H1 (cell line): Measurements from ENCODE around the gene ADIPOR2. TPM values are rescaled to one million over a fixed set of nuclear protein-coding genes. Genes with fewer than 3 reads are reported as not detected.

Source experiments
- CHD2 ChIP-seq: IDR thresholded peaks from 2 replicates; pipeline ENCODE4 v1.6.1; 2012; ENCODE audit warnings: low read length, improper control_type of control experiment
- CTCF ChIP-seq, 3 experiments: IDR thresholded peaks; 1 replicate in 2 of 3; 2 replicates in 1 of 3; pipeline versions ENCODE4 v1.5.1 to v1.6.1; 2011; ENCODE audit warnings: low read length in 3 of 3, mild to moderate bottlenecking in 3 of 3, inconsistent platforms in 2 of 3, low read depth in 1 of 3, moderate library complexity in 1 of 3; ENCODE audit not compliant: insufficient read depth in 1 of 3; ENCODE audit errors: control extremely low read depth in 1 of 3
- PHF8 ChIP-seq: fragments of 200-600 bp; sonication (generic); conservative IDR thresholded peaks from 2 replicates; pipeline ENCODE4 v1.7.1; 2012; ENCODE audit warnings: low read depth, mild to moderate bottlenecking, inconsistent platforms, low read length, moderate library complexity
- SUZ12 ChIP-seq: fragments of 200-600 bp; sonication (generic); IDR thresholded peaks from 2 replicates; pipeline ENCODE4 v1.6.1; 2012; ENCODE audit warnings: mild to moderate bottlenecking, inconsistent platforms, low read length, moderate library complexity, mixed read lengths
- TAF1 ChIP-seq: IDR thresholded peaks from 2 replicates; pipeline ENCODE4 v1.6.1; 2011; ENCODE audit warnings: mild to moderate bottlenecking, low read depth, low read length
- TCF12 ChIP-seq: IDR thresholded peaks from 2 replicates; pipeline ENCODE4 v1.6.1; 2011; ENCODE audit warnings: low read depth, mild to moderate bottlenecking, low read length
- USF2 ChIP-seq: IDR thresholded peaks from 2 replicates; pipeline ENCODE4 v1.6.1; 2011; ENCODE audit warnings: low read length, improper control_type of control experiment
- polyA plus RNA-seq, 7 experiments: library from polyadenylated mRNA; depleted of rRNA in 3 of 7; stranded (reverse) in 5 of 7; unstranded in 2 of 7; fragments of >200 nt in 5 of 7; fragments of 200-250 nt in 2 of 7; gene quantifications; 1 replicate in 5 of 7; 2 replicates in 1 of 7; 4 replicates in 1 of 7; pipeline versions ENCODE4 v1.2.1 to v1.2.3, GENCODE V29; 2011 to 2013; ENCODE audit warnings: missing spikeins in 2 of 7, mixed read lengths in 2 of 7
- total RNA-seq: library from RNA; stranded (reverse); fragmentation: NEBNext Ultra II Directional; extraction: Animal tissue kit (Norgen Biotek cat#: 25700); gene quantifications from 2 replicates; pipeline ENCODE4 v1.2.1, GENCODE V29; 2021

Gene ADIPOR2
- total and polyA plus RNA-seq, 2 of the 8 experiments (the other 6 are each of a cell fraction or from before 2014, with no cell fraction given): 17.5 to 50.8 TPM

GRCh38 chr12:1737652-1738286 is 46.9 kb downstream of the ADIPOR2 start (continued):
- no peak for TF ChIP-seq TAF1
- no peak for TF ChIP-seq PHF8
- no peak for TF ChIP-seq CHD2
- TF ChIP-seq USF2: no peak
- no peak for TF ChIP-seq SUZ12
- TF ChIP-seq CTCF (IDR thresholded peaks at IDR 0.05; ENCODE audit: control extremely low read depth in 1 of 3, insufficient read depth in 1 of 3, low read depth in 1 of 3, low read length in 3 of 3): no peak
- TF ChIP-seq TCF12: no peak
- TF ChIP-seq, all 59 proteins: peak for 0
